Neural progenitor cell (in vitro differentiated cells): ENCODE measurements around the gene KRT72. TPM values are rescaled to one million over a fixed set of nuclear protein-coding genes. Genes with fewer than 3 reads are reported as not detected.

Source experiments
- DNase-seq: peaks from one replicate; pipeline ENCODE4 v3.0.0-alpha.2; 2016; ENCODE audit warnings: low spot score
- H2AFZ ChIP-seq: fragments of 200-600 bp; sonication (generic); replicated peaks from 2 replicates; pipeline ENCODE4 v1.6.1; 2016; ENCODE audit warnings: antibody characterized with exemption
- H3F3A ChIP-seq: fragments of 200-600 bp; sonication (generic); 2 replicates; pipeline ENCODE4 v1.6.1; 2016; ENCODE audit warnings: antibody characterized with exemption, low read depth
- H3K27ac ChIP-seq: fragments of 200-600 bp; sonication (generic); 2 replicates; pipeline ENCODE4 v1.5.1; 2016; ENCODE audit warnings: mild to moderate bottlenecking
- H3K27me3 ChIP-seq: fragments of 200-600 bp; sonication (generic); 2 replicates; pipeline ENCODE4 v1.6.1; 2016; ENCODE audit warnings: mild to moderate bottlenecking, moderate library complexity
- H3K36me3 ChIP-seq: fragments of 200-600 bp; sonication (generic); 2 replicates; pipeline ENCODE4 v1.5.1; 2016
- H3K4me1 ChIP-seq: fragments of 200-600 bp; sonication (generic); 2 replicates; pipeline ENCODE4 v1.6.1; 2016; ENCODE audit warnings: mixed run types
- H3K4me2 ChIP-seq: fragments of 200-600 bp; sonication (generic); 2 replicates; pipeline ENCODE4 v1.6.1; 2016
- H3K4me3 ChIP-seq: fragments of 200-600 bp; sonication (generic); 2 replicates; pipeline ENCODE4 v1.5.1; 2016
- H3K79me2 ChIP-seq: fragments of 200-600 bp; sonication (generic); 2 replicates; pipeline ENCODE4 v1.6.1; 2016; ENCODE audit warnings: low read depth
- H3K9ac ChIP-seq: fragments of 200-600 bp; sonication (generic); 2 replicates; pipeline ENCODE4 v1.6.1; 2016
- H3K9me3 ChIP-seq: fragments of 200-600 bp; sonication (generic); 2 replicates; pipeline ENCODE4 v1.5.1; 2016; ENCODE audit warnings: low read depth
- H4K20me1 ChIP-seq: fragments of 200-600 bp; sonication (generic); 2 replicates; pipeline ENCODE4 v1.6.1; 2016; ENCODE audit warnings: low read depth
- H3K27ac Mint-ChIP-seq: 3 replicates; pipeline ENCODE4 v1.8.0; 2021; ENCODE audit warnings: mixed read lengths
- H3K27me3 Mint-ChIP-seq: 2 replicates; pipeline ENCODE4 v1.8.0; 2022; ENCODE audit warnings: low read depth, mild to moderate bottlenecking, inconsistent platforms, moderate library complexity, mixed read lengths; ENCODE audit not compliant: insufficient read depth
- H3K36me3 Mint-ChIP-seq: 3 replicates; pipeline ENCODE4 v1.8.0; 2021; ENCODE audit warnings: mixed read lengths
- H3K4me1 Mint-ChIP-seq: 3 replicates; pipeline ENCODE4 v1.8.0; 2021; ENCODE audit warnings: mixed read lengths
- H3K4me3 Mint-ChIP-seq: 3 replicates; pipeline ENCODE4 v1.8.0; 2021; ENCODE audit warnings: mild to moderate bottlenecking, moderate library complexity, mixed read lengths
- H3K9me3 Mint-ChIP-seq: 3 replicates; pipeline ENCODE4 v1.8.0; 2020; ENCODE audit warnings: mixed read lengths
- EZH2 ChIP-seq: fragments of 200-600 bp; sonication (generic); IDR thresholded peaks from 2 replicates; pipeline ENCODE4 v1.6.1; 2017; ENCODE audit warnings: antibody characterized with exemption, mild to moderate bottlenecking, moderate library complexity
- EZH2phosphoT487 ChIP-seq: fragments of 200-600 bp; sonication (generic); IDR thresholded peaks from 2 replicates; pipeline ENCODE4 v1.6.1; 2017; ENCODE audit warnings: antibody characterized with exemption
- total RNA-seq: library from RNA; depleted of rRNA; stranded (reverse); fragments of >200 nt; gene quantifications from 2 replicates; pipeline ENCODE4 v1.2.3, GENCODE V29; 2015; ENCODE audit warnings: low replicate concordance
- TF ChIP-seq, protein P1 (sequence below): fragments of 200-600 bp; sonication (generic); IDR thresholded peaks from 2 replicates; pipeline ENCODE4 v1.5.1; 2017; ENCODE audit warnings: antibody characterized with exemption, mild to moderate bottlenecking

The KRT72 gene
- total RNA-seq, 1 donor from 2014 or later = not detected

DNA sequence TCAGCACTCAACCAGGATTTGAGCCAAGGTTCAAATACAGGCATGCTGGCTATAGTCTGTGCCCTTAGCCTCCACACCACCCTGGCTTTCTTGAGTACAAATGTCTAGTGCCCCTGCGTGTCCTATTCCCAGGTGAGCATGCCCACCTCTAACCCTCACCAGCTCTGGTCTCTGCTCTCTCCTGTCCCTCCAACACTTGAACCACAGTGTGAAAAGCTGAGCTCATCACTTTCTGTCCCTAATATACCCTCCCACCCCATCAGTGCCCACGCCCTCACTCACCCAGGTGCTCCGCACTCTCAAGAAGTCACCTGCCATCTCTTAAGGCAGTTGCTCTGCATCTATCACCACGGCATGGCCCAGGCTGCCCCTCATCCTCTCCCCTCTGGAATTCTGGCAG, 41.3 kb downstream of the KRT72 start:
- Histone ChIP-seq H3K27ac (no peak overlapping the region), H3K9ac (no peak overlapping the region), H3K4me2 (no peak overlapping the region), H3K36me3 (no peaks in the 10 kb centered on the region), H3K4me1 (no peaks in the 10 kb centered on the region), H4K20me1 (peaks cover 5% of the 10 kb centered on the region), H3F3A (no peaks in the 10 kb centered on the region), H3K4me3 (no peak overlapping the region), H3K9me3 (no peaks in the 10 kb centered on the region), H2AFZ (no peak overlapping the region), H3K79me2 (no peaks in the 10 kb centered on the region), H3K27me3 (peaks cover 6% of the 10 kb centered on the region)
- no peak overlapping the region for H3K4me3 Mint-ChIP-seq
- no peak overlapping the region for H3K27ac Mint-ChIP-seq
- H3K27me3 Mint-ChIP-seq = peaks cover 4% of the 10 kb centered on the region
- H3K36me3 Mint-ChIP-seq = no peaks in the 10 kb centered on the region
- DNase-seq = no peak
- H3K4me1 Mint-ChIP-seq = no peaks in the 10 kb centered on the region
- no peaks in the 10 kb centered on the region for H3K9me3 Mint-ChIP-seq
- TF ChIP-seq, protein P1, sequence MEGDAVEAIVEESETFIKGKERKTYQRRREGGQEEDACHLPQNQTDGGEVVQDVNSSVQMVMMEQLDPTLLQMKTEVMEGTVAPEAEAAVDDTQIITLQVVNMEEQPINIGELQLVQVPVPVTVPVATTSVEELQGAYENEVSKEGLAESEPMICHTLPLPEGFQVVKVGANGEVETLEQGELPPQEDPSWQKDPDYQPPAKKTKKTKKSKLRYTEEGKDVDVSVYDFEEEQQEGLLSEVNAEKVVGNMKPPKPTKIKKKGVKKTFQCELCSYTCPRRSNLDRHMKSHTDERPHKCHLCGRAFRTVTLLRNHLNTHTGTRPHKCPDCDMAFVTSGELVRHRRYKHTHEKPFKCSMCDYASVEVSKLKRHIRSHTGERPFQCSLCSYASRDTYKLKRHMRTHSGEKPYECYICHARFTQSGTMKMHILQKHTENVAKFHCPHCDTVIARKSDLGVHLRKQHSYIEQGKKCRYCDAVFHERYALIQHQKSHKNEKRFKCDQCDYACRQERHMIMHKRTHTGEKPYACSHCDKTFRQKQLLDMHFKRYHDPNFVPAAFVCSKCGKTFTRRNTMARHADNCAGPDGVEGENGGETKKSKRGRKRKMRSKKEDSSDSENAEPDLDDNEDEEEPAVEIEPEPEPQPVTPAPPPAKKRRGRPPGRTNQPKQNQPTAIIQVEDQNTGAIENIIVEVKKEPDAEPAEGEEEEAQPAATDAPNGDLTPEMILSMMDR = no peak
- TF ChIP-seq EZH2 (no peak), EZH2phosphoT487 (no peak)

DNA sequence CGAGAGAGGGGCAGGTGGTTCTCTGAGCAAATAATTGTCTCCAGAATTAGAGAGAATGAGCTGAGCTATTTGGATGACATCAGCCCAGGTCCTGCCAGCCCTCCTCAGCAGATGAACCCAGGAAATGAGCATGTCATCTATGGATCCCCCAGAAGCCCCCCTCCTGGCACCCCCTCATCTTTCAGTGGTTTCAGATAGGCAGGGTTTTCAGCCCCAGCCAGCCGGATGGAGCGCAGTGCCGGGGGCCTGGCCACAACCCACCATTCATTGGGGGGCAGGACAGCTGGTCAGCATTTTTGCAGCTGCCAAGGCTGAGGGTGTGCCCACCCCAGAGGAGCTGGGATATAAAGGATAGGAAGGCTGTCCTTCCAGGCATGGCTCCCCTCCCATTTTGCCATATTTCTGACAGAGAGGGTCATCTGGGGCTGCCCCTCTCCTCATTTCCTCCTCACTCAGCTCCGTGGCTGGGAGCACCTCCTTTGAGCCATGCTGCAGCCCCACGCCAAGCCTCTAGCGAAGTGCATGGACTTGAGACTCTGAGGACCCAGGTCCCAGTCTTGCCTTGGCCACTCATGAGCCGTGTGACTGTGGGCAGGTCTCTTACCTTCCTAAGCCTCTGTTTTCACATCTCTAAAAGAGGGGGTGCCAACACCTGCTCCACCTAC, 42.4 kb downstream of the KRT72 start:
- no peak overlapping the region for H3K27ac ChIP-seq
- H3K9me3 Mint-ChIP-seq = no peaks in the 10 kb centered on the region
- H3K36me3 Mint-ChIP-seq = no peaks in the 10 kb centered on the region
- no peak overlapping the region for H3K27ac Mint-ChIP-seq
- H3K36me3 ChIP-seq = no peaks in the 10 kb centered on the region
- H3K9me3 ChIP-seq = no peaks in the 10 kb centered on the region
- H2AFZ ChIP-seq = no peak overlapping the region
- H4K20me1 ChIP-seq = peaks cover 5% of the 10 kb centered on the region
- no peak overlapping the region for H3K4me3 Mint-ChIP-seq
- H3F3A ChIP-seq = no peaks in the 10 kb centered on the region
- no peaks in the 10 kb centered on the region for H3K4me1 Mint-ChIP-seq
- DNase-seq = no peak
- no peak overlapping the region for H3K4me2 ChIP-seq
- TF ChIP-seq EZH2phosphoT487 (no peak), EZH2 (no peak)
- TF ChIP-seq, protein P1 = no peak
- no peaks in the 10 kb centered on the region for H3K4me1 ChIP-seq
- no peaks in the 10 kb centered on the region for H3K79me2 ChIP-seq
- H3K9ac ChIP-seq = no peak overlapping the region
- peaks cover 6% of the 10 kb centered on the region for H3K27me3 ChIP-seq
- no peak overlapping the region for H3K4me3 ChIP-seq
- H3K27me3 Mint-ChIP-seq = peaks cover 6% of the 10 kb centered on the region

DNA sequence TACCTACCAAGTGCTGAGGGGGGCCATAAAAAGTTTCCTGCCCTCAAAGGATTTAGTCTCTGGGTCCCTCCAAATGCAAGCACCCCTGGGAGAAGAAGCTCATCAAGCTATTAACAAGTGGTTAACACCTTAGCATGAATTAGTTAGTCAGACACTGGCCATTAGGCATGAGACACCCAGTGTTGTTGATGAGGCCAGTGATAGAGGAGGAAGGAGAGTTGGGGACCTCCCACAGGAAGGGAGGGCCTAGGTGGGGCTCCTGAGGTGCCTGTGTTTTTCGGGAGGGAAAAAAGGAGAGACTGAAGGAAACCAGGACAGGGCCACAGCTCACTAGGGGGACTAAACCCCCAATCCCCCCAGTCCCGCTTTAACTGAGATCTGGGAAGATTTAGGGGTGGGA, 43.8 kb downstream of the KRT72 start:
- DNase-seq = no peak
- no peak overlapping the region for H3K4me2 ChIP-seq
- no peak overlapping the region for H3K27ac Mint-ChIP-seq
- H4K20me1 ChIP-seq = peaks cover 5% of the 10 kb centered on the region
- H3K9ac ChIP-seq = no peak overlapping the region
- H3K9me3 Mint-ChIP-seq = no peaks in the 10 kb centered on the region
- no peaks in the 10 kb centered on the region for H3F3A ChIP-seq
- no peaks in the 10 kb centered on the region for H3K4me1 ChIP-seq
- no peaks in the 10 kb centered on the region for H3K36me3 ChIP-seq
- no peak overlapping the region for H3K4me3 ChIP-seq
- no peaks in the 10 kb centered on the region for H3K36me3 Mint-ChIP-seq
- peaks cover 6% of the 10 kb centered on the region for H3K27me3 Mint-ChIP-seq
- H3K27me3 ChIP-seq = peaks cover 6% of the 10 kb centered on the region
- no peaks in the 10 kb centered on the region for H3K79me2 ChIP-seq
- no peak overlapping the region for H2AFZ ChIP-seq
- no peak overlapping the region for H3K27ac ChIP-seq
- TF ChIP-seq EZH2phosphoT487 (no peak), EZH2 (no peak)
- TF ChIP-seq, protein P1 = no peak
- no peak overlapping the region for H3K4me3 Mint-ChIP-seq
- no peaks in the 10 kb centered on the region for H3K4me1 Mint-ChIP-seq
- H3K9me3 ChIP-seq = no peaks in the 10 kb centered on the region
